ENCODE measurements around the gene HOXB2. TPM values are rescaled to one million over a fixed set of nuclear protein-coding genes. Genes with fewer than 3 reads are reported as not detected.
A peak's percentile ranks its signal among the peaks of the same experiment; 100 is the strongest.

The HOXB2 gene
- total RNA-seq, 1 experiment from 2014 or later: not detected

DNA sequence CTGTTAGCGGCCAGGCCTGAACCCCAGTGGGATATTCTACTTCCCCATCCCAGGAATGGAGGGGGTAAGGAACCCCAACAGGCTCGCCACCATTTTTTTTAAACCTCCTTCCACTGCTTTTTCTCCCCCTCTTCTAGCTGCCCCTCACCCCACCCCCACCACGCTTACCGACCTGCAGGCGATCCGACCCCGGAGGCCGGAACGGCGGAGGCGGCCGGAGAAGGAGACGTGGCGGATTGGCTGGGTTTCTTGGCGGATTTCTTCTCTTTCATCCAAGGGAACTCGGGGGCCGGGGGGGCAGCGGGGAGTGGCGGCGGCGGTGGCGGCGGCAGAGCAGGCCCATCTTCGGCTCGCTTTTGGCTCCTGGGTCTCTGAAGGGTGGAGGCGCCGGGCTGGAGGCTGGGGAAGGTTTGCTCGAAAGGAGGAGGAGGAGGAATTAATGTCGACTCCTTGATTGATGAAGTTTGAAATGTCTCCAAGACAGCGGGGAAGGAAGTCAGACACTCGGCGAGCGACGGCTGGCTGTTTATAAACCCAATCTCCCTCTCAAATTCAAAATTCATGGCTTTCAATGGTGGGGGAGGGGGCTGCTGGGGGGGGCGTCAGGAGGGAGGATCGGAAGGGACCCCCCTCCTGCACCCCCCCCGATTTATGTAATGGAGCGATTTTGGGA, 424 bp downstream of the HOXB2 start:
- no peak overlapping the region for H3K23ac ChIP-seq (ENCODE audit: insufficient read length, low read depth, low read length)
- WGBS (ENCODE audit: extremely low coverage, insufficient read length, low lambda C conversion rate): no CpG with 5 or more reads among the region's 38 CpGs
- no peak overlapping the region for H4K8ac ChIP-seq (replicated peaks; ENCODE audit: insufficient read length, low read depth, low read length)
- no peak overlapping the region for H2BK5ac ChIP-seq (ENCODE audit: insufficient read length, low read length)
- H2BK120ac ChIP-seq (ENCODE audit: low read depth, low read length, poor library complexity, severe bottlenecking): no peak overlapping the region
- H2BK20ac ChIP-seq (ENCODE audit: low read depth, low read length, poor library complexity, severe bottlenecking): no peak overlapping the region
- H3K27ac Mint-ChIP-seq: no peak overlapping the region
- H3K18ac ChIP-seq (ENCODE audit: insufficient read length, low read depth, low read length): no peak overlapping the region
- peaks cover 1 to 18% of the 10 kb centered on the region in 2 experiments; a peak in 3 of 5 replicates for H3K9me3 Mint-ChIP-seq
- no peak overlapping the region for H3K56ac ChIP-seq (ENCODE audit: insufficient read length, low read depth, low read length)
- H3K27me3 Mint-ChIP-seq (ENCODE audit: low read depth): peaks cover 99% of the 10 kb centered on the region
- no peaks in the 10 kb centered on the region for H3K79me1 ChIP-seq (ENCODE audit: insufficient read depth, low read depth, low read length, poor library complexity, severe bottlenecking)
- no peak overlapping the region for H2BK12ac ChIP-seq (ENCODE audit: insufficient read length, low read depth, low read length)
- DNase-seq: peak; percentile 79
- TF ChIP-seq, protein P1, sequence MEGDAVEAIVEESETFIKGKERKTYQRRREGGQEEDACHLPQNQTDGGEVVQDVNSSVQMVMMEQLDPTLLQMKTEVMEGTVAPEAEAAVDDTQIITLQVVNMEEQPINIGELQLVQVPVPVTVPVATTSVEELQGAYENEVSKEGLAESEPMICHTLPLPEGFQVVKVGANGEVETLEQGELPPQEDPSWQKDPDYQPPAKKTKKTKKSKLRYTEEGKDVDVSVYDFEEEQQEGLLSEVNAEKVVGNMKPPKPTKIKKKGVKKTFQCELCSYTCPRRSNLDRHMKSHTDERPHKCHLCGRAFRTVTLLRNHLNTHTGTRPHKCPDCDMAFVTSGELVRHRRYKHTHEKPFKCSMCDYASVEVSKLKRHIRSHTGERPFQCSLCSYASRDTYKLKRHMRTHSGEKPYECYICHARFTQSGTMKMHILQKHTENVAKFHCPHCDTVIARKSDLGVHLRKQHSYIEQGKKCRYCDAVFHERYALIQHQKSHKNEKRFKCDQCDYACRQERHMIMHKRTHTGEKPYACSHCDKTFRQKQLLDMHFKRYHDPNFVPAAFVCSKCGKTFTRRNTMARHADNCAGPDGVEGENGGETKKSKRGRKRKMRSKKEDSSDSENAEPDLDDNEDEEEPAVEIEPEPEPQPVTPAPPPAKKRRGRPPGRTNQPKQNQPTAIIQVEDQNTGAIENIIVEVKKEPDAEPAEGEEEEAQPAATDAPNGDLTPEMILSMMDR (conservative IDR thresholded peaks at IDR 0.05): no peak
- no peaks in the 10 kb centered on the region; a peak in 1 of 7 replicates for H3K36me3 Mint-ChIP-seq (ENCODE audit: insufficient read depth in 1 of 3, low read depth in 3 of 3)
- H3T11ph ChIP-seq (ENCODE audit: low read length): no peak overlapping the region
- H4K5ac ChIP-seq (ENCODE audit: insufficient read length, low read depth, low read length): no peak overlapping the region
- peak overlapping the region in 1 of 2 experiments; percentile 59; a peak in 1 of 5 replicates for H3K4me3 Mint-ChIP-seq
- no peak overlapping the region for H2BK15ac ChIP-seq (ENCODE audit: low read depth, low read length)
- no peak overlapping the region for H3K9ac ChIP-seq (ENCODE audit: extremely low read depth, insufficient read length, low read length)
- peaks cover 90% of the 10 kb centered on the region for H3K27me3 ChIP-seq (ENCODE audit: insufficient read depth, low read length)
- peak overlapping the region; percentile 30 for H3K4me2 ChIP-seq (ENCODE audit: insufficient read depth, insufficient read length, low read length)
- H3K27ac ChIP-seq (ENCODE audit: insufficient read length, low read depth, low read length): no peak overlapping the region
- H3K79me2 ChIP-seq (ENCODE audit: insufficient read depth, low read length): no peaks in the 10 kb centered on the region
- H4K20me1 ChIP-seq (ENCODE audit: control insufficient read depth, insufficient read depth, insufficient read length): no peaks in the 10 kb centered on the region
- H3K4me1 Mint-ChIP-seq: peaks cover 34 to 65% of the 10 kb centered on the region in 2 experiments
- no peaks in the 10 kb centered on the region for H3K9me3 ChIP-seq (ENCODE audit: control insufficient read depth, low read depth, low read length)
- H3K23me2 ChIP-seq (ENCODE audit: insufficient read length, low read depth, low read length, poor library complexity, severe bottlenecking): peaks cover 6% of the 10 kb centered on the region
- H3K14ac ChIP-seq (ENCODE audit: insufficient read depth, low read length): no peak overlapping the region
- H2AK5ac ChIP-seq (ENCODE audit: insufficient read length, low read length): no peak overlapping the region
- peaks cover 3% of the 10 kb centered on the region; the same call in 1 of the 2 replicates for H3K4me1 ChIP-seq (ENCODE audit: insufficient read depth, low read length)
- H3K4ac ChIP-seq (ENCODE audit: low read depth, low read length): no peak overlapping the region
- H2AFZ ChIP-seq (ENCODE audit: low read length): no peak overlapping the region
- H4K91ac ChIP-seq (ENCODE audit: insufficient read length, low read depth, low read length): no peak overlapping the region
